ENCODE data around the gene PRPF18.

DNA sequence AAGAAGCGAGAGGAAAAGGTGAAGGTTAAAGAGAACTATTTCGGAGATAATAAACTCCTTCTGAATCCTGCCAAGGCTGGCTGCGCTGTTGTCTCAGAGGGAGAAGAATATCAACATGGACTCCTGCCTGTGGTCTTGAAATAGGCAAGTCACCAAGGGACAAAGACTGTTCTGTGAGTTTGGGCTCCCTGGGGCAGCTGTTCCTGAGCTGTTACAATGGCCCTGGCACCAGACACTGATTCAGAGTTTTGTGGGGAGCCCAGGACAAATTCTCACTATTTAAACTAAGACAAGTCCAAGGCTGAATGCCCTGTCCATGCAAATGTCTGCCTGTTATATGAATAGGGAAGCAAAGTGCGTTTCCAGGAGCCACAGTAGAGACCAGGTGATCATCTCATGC is 81.4 kb downstream of the PRPF18 start:
- TF ChIP-seq CTCF (IDR thresholded peaks at IDR 0.05; ENCODE audit: low read depth, low read length): no peak
- no peak for TF ChIP-seq MYC (IDR thresholded peaks at IDR 0.05; ENCODE audit: low read depth, low read length)
